Adrenal gland (tissue), 5 donors: Measurements from ENCODE around the gene SMAD3.

Experiments used
- POLR2A ChIP-seq, 2 donors: fragments of 450-650 bp; IDR thresholded peaks; one replicate each; pipeline ENCODE4 v1.6.1; 2017; ENCODE audit warnings: antibody characterized with exemption in 2 of 2, mild to moderate bottlenecking in 2 of 2, moderate library complexity in 1 of 2
- TF ChIP-seq, protein P1 (sequence below), 6 experiments: fragments of 450-650 bp in 4 of 6; fragments of 200-600 bp in 2 of 6; sonication (generic) in 1 of 6; IDR thresholded peaks; 1 replicate in 5 of 6; 2 replicates in 1 of 6; pipeline versions ENCODE4 v1.5.1 to v1.8.0; 2016 to 2021; ENCODE audit warnings: antibody characterized with exemption in 6 of 6, mild to moderate bottlenecking in 2 of 6, moderate library complexity in 1 of 6
- donor health status: DM: no; HTN: no; CAD: no.

DNA sequence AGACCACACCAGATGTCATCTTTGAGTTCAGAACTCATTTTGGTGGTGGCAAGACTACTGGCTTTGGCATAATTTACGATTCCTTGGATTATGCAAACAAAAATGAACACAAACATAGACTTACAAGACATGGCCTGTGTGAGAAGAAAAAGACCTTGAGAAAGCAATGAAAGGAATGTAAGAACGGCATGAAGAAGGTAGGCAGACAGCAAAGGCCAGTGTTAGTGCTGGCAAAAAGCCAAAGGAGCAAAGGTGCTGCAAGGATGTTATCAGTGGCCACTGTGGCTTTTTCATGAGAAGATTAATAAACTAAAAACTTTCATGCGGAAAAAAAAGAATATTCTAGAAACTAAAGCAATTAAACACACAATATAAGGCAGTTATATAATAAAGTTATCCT, 167.2 kb downstream of the SMAD3 start:
- TF ChIP-seq, protein P1, sequence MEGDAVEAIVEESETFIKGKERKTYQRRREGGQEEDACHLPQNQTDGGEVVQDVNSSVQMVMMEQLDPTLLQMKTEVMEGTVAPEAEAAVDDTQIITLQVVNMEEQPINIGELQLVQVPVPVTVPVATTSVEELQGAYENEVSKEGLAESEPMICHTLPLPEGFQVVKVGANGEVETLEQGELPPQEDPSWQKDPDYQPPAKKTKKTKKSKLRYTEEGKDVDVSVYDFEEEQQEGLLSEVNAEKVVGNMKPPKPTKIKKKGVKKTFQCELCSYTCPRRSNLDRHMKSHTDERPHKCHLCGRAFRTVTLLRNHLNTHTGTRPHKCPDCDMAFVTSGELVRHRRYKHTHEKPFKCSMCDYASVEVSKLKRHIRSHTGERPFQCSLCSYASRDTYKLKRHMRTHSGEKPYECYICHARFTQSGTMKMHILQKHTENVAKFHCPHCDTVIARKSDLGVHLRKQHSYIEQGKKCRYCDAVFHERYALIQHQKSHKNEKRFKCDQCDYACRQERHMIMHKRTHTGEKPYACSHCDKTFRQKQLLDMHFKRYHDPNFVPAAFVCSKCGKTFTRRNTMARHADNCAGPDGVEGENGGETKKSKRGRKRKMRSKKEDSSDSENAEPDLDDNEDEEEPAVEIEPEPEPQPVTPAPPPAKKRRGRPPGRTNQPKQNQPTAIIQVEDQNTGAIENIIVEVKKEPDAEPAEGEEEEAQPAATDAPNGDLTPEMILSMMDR (IDR thresholded peaks at IDR 0.05): no peak
- no peak for TF ChIP-seq POLR2A (IDR thresholded peaks at IDR 0.05)
